HG02642 (cell line): ENCODE results near the gene MGMT.

Experiments used
- ATAC-seq: cut with Tn5 transposase; IDR thresholded peaks from one replicate; pipeline ENCODE4 v1.9.1; 2021; ENCODE audit warnings: mild to moderate bottlenecking; ENCODE audit not compliant: unreplicated experiment, poor library complexity

The MGMT gene

GRCh38 chr10:129491123-129491734 is 24.2 kb downstream of the MGMT start:
- no peak for ATAC-seq

- no peak for ATAC-seq
Observed at GRCh38 chr10:129494176-129494575, 27.1 kb downstream of the MGMT start.

GRCh38 chr10:129494740-129495139 is 27.7 kb downstream of the MGMT start:
- no peak for ATAC-seq

GRCh38 chr10:129495256-129495655 is 28.2 kb downstream of the MGMT start:
- ATAC-seq, result no peak

GRCh38 chr10:129495698-129496097 is 28.7 kb downstream of the MGMT start:
- ATAC-seq, result no peak

GRCh38 chr10:129497013-129497412 is 30.0 kb downstream of the MGMT start:
- no peak for ATAC-seq

GRCh38 chr10:129498680-129499079 is 31.6 kb downstream of the MGMT start:
- ATAC-seq, result no peak

- ATAC-seq, result no peak
Observed at GRCh38 chr10:129500617-129501339, 33.7 kb downstream of the MGMT start.

GRCh38 chr10:129501652-129502436 is 34.8 kb downstream of the MGMT start:
- peak; percentile 83 for ATAC-seq

- ATAC-seq, result no peak
Observed at GRCh38 chr10:129502448-129502847, 35.4 kb downstream of the MGMT start.

GRCh38 chr10:129505500-129506075 is 38.5 kb downstream of the MGMT start:
- no peak for ATAC-seq

- no peak for ATAC-seq
Observed at GRCh38 chr10:129506101-129506797, 39.2 kb downstream of the MGMT start.

GRCh38 chr10:129507216-129507889 is 40.3 kb downstream of the MGMT start:
- no peak for ATAC-seq

- no peak for ATAC-seq
Observed at GRCh38 chr10:129509155-129509554, 42.1 kb downstream of the MGMT start.

GRCh38 chr10:129509835-129510234 is 42.8 kb downstream of the MGMT start:
- no peak for ATAC-seq

GRCh38 chr10:129511086-129511485 is 44.0 kb downstream of the MGMT start:
- no peak for ATAC-seq

- ATAC-seq, result no peak
Observed at GRCh38 chr10:129511758-129512157, 44.7 kb downstream of the MGMT start.

- ATAC-seq, result no peak
Observed at GRCh38 chr10:129513312-129513711, 46.3 kb downstream of the MGMT start.

GRCh38 chr10:129514568-129515451 is 47.8 kb downstream of the MGMT start:
- no peak for ATAC-seq
